Measurements from ENCODE around the gene PDZK1.
"Not testable (repeated sequence)": the region's sequence is repeated elsewhere in the genome, so short reads cannot be mapped to it uniquely, and the experiment has no call there.

PDZK1 gene

DNA sequence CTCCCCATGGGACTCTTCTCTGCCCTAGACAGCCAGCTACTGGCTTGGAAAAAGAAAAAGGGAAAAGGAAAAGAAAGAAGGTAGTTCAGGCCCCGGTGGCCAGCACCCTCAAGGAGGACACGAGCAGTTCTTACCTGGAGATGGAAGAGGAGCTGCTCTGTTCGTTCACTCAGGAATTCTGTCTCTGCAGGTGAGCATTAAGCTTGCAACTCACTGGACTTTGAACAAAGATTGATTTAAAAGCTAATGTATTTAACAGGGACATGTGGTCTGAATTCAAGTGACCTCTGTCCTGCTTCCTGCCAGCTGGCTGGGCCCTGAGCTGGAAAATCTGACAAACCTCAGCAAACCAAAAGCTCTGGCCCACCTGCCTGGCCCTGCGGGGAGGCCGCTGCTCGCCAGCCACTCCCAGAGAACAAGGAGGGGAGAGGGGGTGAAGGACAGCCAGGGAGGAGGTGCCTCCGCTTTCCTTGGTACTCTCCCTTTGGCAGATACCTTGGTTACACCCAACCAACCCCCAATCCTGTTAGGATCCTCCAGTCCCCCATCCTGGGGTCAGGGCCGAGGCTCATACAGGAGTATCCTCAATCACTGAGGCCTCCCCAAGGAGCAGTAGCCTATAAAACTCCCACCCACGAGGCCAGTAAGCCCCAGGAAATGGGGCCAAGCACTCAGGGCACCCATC is at the start of gene PDZK1:
TSS of gene PDZK1 (minus strand) at position 186 of the 685 bp plus-strand sequence. CDS start 19,347 bp downstream, outside the sequence.
- no peak for DNase-seq

DNA sequence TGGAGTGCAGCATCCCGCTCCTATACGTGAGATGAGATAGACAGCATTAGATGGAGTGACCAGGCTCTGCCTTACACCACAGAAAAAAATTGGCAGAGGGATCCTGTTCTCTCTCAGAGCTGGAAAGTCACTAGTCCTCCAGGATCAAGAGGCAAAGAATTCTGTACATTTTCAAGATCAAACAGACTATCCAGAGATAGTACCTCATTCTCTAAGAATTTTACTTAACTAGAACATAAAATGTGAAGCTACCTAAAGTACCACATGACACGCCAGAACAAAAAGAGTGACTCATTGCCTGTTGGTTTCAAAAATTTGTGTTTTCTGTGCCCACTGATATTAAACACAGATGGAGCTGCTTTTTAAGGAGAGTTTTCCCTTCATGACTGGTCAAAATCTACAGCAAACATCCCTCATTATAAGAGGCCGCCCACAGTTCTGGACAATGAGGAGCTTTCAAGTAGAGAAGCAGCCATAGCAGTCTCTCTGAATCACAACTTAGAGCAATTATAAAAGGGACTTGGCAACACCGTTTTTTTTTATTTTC is 44.4 kb upstream of the PDZK1 start:
- DNase-seq: no peak

DNA sequence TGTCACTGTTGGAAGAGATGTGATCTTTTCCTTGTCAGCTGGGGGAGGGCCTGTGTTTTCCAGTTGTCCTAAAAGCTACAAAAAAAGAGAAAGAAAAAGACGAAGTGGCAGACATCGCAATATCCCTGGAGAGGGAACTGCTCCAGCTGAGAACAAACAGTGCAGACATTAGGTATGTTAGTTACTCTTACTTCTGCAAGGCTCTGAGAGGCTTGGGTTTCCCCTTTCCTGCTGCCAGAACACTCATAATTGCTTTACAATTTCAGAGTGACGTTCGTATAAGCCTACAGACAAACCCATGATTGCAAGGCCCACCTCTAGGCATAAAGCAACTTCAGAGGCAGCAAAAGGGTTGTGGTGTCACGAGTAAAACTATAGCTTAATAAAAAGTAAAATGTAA is 43.3 kb upstream of the PDZK1 start:
- no peak for DNase-seq

DNA sequence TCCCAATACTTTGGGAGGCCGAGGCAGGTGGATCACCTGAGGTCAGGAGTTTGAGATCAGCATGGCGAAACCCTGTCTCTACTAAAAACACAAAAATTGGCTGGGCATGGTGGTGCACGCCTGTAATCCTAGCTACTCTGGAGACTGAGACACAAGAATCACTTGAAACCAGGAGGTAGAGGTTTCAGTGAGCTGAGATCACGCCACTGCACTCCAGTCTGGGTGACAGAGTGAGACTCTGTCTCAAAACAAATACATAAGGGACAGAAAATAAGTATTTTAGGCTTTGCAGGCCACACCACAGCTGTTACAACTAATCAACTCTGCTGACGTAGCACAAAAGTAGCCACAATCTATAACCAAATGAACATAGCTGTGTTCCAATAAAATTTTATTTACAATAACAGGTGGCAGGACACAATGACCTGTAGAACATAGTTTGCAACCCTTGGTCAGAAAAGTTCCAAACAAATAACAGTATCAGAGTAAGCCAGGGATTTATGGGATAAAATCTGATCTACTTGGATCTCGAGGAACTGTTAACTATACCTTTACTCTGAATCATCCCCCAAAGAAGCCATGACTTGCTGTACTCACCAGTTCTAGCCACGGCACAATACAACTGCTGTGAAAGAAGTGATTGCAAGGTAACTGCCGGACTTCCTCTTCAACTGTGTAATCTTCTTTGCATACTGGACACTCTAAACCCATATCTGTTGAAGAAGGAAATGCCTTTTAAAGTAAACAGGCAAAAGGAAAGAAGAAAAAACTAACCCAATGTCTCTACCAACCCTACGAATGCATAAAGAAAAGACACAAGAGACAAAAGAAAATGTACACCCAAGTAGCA is 40.5 kb upstream of the PDZK1 start:
- no peak for DNase-seq

DNA sequence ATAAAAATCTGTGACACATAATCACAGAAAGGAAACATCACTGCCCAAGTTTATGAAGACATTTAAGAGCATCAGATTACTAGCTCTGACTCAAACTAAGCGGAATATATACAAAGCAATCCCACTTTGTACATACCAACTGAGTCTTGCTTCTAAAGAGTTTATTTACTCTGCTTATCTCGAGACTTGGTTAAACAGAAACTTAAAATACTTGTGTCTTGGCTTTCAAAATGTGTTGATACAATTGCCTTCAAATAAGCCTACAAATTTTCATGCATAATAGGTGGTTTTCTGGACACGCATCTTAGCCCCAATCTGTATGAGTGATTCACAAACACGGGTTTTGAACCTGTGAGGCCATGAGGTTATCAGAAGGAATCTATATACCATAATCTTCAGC is 33.1 kb upstream of the PDZK1 start:
- no peak for DNase-seq

DNA sequence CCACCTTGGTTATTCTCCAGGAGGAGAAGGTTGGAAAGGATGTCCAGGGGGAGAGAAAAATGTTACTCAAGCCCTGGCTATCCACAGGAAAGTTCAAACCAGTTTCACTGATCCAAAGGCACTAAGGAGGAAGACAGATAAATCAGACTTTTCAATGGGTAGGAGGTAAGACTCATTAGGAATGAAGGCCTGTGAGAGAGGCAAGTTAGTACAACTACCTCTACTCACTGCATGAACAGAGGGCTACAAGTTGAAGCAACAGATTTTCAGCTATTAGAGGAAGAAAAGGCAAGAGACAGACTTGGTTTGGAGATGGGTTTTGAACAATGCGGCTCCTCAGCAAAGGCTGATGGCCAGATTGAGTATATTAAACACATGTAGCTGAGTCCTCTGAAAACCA is 29.0 kb upstream of the PDZK1 start:
- no peak for DNase-seq

DNA sequence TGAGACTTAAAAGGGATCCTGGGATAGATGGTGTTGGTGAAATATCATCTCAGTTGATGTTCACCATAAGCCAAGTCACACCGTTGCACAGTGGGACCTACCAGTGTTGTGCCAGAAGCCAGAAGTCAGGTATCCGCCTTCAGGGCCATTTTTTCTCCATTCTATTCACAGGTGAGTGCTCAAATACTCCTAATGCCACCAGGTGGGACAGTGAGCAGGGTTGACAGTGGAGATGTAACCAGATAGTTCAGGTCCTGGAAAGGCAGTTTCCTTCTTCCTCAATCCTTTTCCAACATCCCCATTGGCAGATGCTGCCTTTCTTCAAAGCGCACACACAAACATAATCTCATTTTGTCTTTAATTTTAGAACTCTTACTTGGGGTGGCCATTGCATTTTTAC is 23.7 kb upstream of the PDZK1 start:
- no peak for DNase-seq

DNA sequence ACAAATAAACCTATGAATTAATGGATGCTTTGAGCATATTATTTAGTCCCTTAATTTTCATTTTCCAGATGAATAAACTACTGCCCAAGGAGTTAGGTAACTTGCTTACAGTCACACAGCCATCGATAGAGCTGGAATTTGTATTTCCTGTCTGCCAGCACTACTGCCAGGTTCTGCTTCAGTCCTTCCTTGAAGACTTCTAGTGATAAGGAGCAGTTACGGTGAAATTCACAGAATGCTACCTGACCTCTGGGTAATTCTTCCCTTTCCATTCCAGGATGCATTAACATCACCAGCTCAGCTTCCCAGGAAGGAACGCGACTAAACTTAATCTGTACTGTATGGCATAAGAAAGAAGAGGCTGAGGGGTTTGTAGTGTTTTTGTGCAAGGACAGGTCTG is 23.3 kb upstream of the PDZK1 start:
- DNase-seq: no peak

DNA sequence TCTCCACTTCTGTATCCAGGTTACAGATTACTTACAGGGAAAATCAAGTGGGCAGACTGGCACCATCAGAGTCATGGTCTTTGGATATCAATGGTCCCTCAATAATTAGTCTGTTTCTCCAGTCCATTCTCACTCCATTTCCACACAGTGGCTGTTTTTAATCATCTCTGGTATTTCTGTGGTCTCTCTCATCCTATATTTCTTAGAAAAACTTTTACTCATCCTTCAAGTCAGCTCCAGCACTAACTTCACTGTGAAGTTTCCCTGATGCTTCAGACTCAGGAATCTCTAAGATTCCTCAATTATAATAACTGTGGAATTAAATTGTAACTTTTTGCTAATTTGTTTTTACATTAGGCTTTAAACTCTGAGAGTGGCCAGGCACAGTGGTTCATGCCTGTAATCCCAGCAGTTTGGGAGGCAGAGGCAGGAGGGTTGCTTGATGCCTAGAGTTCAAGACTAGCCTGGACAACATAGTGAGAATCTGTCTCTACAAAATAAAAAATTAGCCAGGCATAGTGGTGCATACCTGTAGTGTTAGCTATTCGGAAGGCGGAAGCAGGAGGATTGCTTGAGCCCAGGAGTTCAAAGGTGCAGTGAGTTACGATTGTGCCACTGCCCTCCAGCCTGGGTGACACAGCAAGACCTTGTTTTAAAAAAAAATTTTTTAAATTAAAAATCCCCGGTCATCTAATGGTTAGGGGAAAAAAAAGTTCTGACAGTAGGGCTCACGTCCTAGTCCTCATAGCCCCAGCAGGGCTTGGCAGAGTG is 22.7 kb upstream of the PDZK1 start:
- DNase-seq: no peak

DNA sequence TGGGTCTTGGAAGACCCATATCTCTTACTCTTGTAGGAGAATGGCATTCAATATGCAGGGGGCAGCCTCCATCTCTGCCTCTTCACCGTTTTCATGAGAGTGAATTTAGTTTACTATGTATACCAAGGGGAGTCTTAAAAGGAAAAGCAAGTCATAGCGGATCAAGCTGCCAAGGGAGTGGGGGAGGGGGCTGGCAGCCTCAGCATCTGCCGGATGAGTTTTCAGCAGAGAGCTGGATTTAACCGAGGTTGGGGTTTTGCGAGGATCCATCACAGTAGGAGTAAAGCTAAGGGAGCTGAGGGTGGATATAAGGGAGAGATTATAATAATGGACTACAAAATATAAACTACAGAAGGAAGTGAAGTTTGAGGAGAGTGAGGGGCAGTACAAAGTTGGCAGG is 22.0 kb upstream of the PDZK1 start:
- DNase-seq: no peak

DNA sequence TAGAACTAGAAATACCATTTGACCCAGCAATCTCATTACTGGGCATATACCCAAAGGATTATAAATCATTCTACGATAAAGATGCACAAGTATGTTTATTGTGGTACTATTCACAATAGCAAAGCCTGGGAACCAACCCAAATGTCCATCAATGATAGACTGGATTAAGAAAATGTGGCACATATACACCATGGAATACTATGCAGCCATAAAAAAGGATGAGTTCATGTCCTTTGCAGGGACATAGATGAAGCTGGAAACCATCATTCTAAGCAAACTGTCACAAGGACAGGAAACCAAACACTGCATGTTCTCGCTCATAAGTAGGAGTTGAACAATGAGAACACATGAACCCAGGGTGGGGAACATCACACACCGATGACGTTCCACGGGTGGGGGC is 19.0 kb upstream of the PDZK1 start:
- DNase-seq: not testable (repeated sequence)

DNA sequence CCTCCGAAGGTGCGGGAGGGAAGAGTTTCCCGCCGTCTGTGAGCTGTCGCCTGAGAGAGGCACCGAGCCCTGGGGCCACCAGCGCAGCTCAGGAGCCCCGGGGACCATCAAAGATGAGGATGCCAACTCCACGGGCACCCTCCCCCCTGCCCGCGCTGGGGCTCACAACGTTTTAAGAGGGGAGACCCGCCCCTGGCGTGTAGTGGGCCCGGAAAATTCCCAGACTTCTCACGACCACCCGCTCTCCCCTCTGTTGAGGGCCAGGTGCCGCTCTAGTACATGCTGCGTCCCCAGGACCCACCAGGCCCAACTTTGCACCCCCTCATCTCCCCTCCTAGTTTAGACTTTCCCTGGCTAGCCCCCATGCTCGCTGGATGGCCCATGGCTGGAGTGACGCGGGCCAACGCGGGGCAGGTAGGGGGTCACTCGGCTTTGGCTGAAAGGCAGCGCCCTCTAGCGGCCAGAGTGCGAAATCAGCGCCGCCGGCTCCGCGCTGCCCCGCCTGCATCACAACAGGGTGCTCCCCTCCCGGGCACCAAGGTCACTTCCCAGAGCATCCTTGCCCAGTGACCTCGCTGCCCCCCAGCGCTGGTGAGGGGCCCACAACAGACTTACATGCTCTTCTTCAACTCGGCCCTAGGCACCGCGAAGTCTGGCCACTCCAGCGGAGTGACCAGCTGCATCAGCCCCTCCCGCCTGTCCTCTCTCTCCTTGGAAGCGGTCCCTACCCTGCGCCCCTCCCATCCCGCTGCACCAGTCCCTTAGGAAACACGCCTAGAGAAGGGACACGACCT is 13.9 kb upstream of the PDZK1 start:
- peak; percentile 75 for DNase-seq

DNA sequence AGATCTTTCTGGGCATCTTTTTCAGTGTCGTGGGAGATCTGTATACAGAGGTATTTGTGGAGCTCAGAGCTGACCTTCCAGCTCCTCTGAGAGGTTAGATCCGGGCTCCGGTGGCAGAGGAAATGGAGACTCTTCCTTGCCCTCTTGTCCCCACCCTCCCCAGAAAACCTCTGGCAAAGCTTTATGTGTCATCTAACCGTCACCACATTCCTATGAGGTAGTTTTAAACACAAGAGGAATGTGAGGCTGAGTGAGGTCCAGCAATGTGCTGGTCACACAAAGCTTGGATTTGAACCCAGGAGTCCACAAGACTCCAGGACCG is 13.3 kb upstream of the PDZK1 start:
- no peak for DNase-seq

DNA sequence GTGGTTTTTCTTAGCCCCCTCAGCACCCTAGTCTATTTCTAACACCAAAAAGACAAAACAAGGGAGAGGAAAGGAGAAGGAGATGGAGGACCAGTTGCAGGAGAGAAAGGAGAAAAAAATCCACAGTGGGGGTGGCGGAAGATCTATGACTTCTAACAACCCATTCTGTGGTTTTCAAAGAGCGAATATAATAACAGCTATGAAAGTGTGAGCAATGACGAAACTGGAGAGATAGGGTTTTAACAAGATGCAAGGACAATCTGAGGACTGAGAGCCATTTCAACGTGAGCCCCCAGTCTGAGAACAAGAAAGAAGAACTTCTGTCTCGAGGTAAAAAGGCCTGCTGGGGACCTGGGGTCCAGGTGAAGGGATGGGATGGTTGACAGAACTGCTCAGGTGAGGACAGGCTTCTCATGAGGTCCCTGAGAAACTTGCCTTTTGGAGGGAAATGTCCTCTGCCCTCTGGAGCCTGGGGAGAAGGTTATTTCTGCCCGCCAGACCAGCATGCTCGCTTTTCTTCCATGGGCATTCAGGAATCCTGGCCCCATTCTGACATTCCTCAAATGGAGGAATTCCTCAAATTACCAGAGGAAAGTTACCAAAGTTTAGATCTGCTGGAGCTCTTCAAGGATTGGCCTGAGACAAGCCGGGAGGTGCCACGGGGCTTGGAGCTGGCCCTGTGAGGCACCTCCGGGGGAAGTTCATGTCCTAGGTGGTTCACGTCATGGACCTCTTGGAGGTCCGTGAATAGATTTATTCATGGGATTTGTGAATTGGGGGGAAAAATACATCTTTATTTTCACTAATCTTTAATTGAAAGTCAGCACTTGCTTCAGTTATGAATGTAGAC is 12.3 kb upstream of the PDZK1 start, which contains the start of gene CD160:
TSS of gene CD160 (plus strand) at position 270 of the 850 bp plus-strand sequence. CDS start 8,829 bp downstream, outside the sequence.
- DNase-seq: no peak

DNA sequence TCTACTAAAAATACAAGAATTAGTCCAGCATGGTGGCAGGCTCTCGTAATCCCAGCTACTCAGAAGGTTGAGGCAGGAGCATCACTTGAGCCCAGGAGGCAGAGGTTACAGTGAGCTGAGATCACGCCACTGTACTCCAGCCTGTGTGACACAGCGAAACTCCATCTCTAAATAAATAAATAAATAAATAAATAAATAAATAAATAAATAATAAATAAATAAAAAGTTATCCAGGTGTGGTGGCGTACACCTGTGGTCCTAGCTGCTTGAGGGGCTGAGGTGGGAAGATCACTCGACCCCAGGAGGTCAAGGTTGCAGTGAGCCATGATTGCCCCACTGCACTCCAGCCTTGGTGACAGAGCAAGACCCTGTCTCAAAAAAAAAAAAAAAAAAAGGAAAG is 11.3 kb upstream of the PDZK1 start:
- not testable (repeated sequence) for DNase-seq

DNA sequence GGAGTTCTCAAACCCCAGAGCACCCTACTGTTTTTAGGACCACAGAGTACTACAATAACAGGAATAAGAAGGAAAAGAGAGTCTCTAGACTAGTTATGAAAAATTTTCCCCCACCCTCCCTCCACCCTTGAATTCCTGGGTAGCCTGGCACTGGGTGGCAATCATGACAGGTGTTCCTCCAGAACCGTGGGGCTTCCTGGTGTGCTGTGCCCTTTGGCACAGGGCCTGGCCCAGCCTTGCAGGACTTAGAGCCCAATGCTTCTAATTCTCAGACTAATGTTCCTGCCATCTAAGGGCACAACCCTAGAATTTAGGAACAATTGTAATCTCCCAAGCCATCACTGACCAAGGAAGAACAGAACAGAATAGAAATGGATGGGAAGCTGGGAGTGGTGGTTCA is 10.7 kb upstream of the PDZK1 start:
- DNase-seq: no peak

DNA sequence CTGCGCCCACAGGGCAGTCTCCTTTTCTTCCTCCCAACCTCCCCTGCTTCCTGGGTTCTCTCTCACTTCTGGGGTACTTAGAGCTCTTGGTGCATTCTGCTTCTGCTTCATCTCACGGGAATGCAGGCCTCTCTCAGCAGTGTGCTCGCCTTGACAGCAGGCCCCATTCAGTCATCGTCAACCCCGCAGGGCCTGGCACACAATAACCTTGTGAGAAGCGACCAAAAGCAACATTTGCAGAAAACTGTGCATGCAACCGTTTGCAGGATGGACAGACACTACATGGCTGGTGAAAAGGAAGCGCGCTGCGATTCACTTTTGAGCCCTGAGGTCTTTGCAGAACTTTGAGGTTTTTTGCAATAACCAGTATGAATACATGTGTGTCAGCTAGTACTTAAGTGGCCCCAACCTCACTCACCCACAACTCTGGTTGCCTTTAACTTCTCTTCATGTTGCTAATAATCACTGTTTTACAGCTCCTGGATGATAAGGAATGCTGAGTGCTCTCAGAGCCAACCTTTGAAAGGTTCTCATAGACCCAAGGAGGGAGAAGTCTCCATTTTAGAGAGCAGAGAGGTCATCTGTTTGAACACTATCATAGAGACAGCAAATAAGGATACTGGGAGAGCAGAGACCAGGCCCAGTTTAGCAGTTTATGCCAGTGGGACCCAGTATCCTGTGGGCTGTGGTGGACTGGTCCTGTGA is 9.6 kb upstream of the PDZK1 start:
- DNase-seq: no peak

DNA sequence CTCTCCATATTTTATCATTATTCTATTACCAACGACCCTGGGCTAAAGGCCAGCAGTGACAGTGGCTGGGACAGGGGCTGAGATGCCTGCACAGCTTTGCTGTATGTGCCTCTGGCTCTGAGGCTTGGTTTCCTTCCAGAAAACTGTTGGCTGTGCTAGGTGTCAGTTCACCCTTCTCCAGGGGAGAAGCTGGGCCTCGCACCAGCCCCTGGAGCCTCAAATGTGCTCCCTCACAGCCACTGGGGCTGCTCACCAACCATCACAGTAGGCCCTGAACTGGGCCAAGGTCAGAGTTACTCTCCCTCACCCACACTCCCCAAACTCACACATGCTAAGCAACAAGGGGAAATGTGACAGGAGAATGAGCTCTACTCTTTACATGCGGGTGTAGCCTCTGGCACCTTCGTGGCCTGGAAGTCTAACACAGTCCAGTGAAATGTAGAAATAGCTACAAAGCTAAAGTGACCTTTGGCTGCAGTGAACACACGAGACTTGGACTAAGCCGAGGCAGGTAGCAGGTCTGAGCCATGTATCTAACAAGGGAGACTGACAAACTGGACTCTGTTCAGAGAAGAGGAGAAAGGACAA is 7.5 kb upstream of the PDZK1 start:
- no peak for DNase-seq

DNA sequence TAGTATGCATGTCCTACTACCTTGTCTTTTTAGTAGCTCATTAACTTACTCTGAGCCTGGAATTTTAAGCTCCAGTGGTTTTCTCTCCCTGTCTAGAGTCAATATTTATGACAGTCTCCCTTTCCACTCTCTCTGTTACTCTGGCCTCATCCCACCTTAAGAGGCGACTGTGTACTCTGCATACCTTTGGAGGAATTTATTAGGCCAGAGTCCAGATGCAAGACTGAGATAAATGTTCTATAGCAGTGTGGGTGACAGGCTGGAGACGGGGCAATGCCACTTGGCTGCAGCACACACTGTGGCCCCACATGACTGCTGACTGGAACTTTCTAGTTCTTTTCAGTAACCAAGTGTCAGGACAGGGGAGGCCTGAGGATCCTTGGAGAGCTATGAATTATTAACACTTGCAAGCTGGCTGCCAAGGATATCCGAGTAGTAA is 4.1 kb upstream of the PDZK1 start:
- DNase-seq: peak; percentile 19

DNA sequence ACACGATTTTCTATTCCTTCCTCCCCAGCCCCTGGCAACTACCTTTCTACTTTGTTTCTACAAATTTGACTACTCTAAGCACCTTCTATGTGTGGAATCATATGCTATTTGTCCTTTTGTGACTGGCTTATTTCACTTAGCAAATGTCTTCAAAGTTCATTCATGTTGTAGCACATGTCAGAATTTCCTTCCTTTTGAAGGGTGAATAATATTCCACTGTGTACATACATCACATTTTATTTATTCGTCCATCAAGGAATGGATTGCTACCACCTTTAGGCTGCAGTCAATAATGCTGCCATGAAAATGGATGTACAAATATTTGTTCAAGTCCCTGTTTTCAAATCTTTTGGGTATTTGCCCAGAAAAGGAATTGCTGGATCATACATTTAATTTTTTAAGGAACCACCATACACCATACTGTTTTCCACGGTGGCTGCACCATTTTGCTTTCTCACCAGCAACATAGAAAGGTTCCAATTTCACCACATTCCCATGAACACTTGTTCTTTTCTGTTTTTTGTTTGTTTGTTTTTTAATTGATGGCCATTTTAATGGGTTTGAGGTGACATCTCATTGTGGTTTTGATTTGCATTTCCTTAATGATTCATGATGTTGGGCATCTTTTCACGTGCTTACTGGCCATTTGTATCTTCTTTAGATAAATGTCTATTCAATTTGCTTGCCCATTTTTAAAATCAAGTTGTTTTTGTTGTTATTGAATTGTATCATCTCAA is 3.3 kb upstream of the PDZK1 start:
- DNase-seq: no peak
